Testis (tissue), 2 donors: ENCODE measurements around the gene ASCC1.

Source experiments
- CTCF ChIP-seq, 3 experiments: fragments of 450-650 bp in 2 of 3; fragments of 200-600 bp in 1 of 3; sonication (generic) in 1 of 3; IDR thresholded peaks; one replicate each; pipeline ENCODE4 v1.5.1; 2016 to 2019; ENCODE audit warnings: antibody characterized with exemption in 3 of 3, mild to moderate bottlenecking in 2 of 3, moderate library complexity in 1 of 3
- POLR2A ChIP-seq: fragments of 450-650 bp; IDR thresholded peaks from one replicate; pipeline ENCODE4 v1.6.1; 2017; ENCODE audit warnings: antibody characterized with exemption, mild to moderate bottlenecking, moderate library complexity

GRCh38 chr10:72109636-72110157, 106.4 kb downstream of the ASCC1 start:
- TF ChIP-seq CTCF (IDR thresholded peaks at IDR 0.05) (no peak), POLR2A (no peak)
